Skin epidermis (tissue), 12 donors: Measurements from ENCODE around the gene ST14.

ENCODE experiments used
- H3K27ac ChIP-seq, 21 experiments: fragments of 200-600 bp; sonication (generic) in 11 of 21; one replicate each; pipeline ENCODE4 v1.5.0; 2020; ENCODE audit warnings: mild to moderate bottlenecking in 3 of 21, inconsistent platforms in 2 of 21, moderate library complexity in 2 of 21
- H3K4me3 ChIP-seq, 7 experiments: fragments of 200-600 bp; sonication (generic) in 2 of 7; one replicate each; pipeline ENCODE4 v1.5.0; 2020; ENCODE audit warnings: inconsistent platforms in 2 of 7, mild to moderate bottlenecking in 2 of 7, moderate library complexity in 1 of 7

ST14 gene

DNA sequence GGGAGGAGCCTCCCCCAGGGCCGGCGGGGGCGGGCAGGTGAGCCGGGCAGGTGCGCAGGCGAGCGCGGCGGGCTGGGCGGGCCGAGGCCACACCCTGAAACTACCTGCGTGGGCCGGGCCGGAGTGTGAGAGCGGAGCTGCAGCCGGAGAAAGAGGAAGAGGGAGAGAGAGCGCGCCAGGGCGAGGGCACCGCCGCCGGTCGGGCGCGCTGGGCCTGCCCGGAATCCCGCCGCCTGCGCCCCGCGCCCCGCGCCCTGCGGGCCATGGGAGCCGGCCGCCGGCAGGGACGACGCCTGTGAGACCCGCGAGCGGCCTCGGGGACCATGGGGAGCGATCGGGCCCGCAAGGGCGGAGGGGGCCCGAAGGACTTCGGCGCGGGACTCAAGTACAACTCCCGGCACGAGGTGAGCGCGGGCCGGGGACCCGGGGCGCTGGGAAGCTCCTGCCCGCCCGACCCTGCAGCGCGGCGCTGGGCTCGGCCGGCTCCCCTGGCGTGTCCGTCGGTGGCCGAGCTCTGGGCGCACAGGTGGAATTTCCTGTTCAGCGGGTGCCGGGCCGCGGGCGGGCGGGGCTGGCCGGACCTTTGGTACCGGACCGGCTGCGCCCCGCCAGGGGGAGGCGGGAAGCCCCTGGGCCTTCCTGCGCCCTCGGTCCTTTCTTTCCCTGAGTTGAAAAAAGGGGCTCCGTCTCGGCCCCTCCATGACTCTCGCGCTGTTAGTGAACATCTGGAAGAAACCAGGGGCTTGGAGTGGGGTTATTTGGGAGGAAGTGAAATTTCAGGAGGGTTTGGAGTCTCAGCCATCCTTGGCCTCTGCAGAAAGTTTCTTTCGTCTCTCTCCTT, at the start of gene ST14:
ST14 (plus strand) TSS at position 126 of the 841 bp plus-strand sequence; CDS start at position 324, 198 bp downstream.
- peak within 1 kb of the TSS; percentile 73 to 94 (median 87) for H3K27ac ChIP-seq

DNA sequence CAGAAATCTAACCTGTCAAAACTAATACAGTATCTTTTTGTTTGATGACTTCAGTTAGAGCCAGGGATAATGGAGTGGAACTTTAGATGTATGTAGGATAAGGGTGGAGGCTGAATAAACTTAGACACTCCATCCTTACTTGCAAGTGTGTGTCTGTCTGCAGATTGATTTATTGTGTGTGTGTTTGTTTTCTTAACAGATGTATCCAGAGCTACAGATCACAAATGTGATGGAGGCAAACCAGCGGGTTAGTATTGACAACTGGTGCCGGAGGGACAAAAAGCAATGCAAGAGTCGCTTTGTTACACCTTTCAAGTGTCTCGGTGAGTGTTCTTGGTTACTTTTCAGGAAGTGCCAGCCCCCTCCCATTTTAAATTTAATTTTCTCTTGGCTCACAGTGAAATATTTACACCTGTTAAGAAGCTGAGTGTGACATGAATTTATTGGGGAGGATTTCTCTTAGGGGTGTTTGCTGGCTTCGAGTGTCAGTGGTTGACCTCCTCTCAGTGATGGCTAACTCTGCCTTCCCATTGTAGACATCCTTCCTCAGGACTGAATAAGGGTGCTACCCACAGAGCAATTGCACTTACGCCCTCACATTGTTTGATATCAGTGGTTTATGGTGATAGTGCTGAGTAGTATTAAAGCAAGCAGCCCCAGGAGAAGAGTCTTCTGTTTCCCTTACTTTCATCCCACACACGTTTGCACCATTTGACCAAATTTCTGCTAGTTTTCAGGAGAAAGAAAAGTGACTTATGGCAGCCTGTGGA, 49.1 kb upstream of the ST14 start:
- H3K4me3 ChIP-seq, result no peak overlapping the region
- H3K27ac ChIP-seq, result no peak overlapping the region

More for the DNA sequence above, at the start of gene ST14:
- peak within 1 kb of the TSS; percentile 38 to 71 (median 50) for H3K4me3 ChIP-seq

DNA sequence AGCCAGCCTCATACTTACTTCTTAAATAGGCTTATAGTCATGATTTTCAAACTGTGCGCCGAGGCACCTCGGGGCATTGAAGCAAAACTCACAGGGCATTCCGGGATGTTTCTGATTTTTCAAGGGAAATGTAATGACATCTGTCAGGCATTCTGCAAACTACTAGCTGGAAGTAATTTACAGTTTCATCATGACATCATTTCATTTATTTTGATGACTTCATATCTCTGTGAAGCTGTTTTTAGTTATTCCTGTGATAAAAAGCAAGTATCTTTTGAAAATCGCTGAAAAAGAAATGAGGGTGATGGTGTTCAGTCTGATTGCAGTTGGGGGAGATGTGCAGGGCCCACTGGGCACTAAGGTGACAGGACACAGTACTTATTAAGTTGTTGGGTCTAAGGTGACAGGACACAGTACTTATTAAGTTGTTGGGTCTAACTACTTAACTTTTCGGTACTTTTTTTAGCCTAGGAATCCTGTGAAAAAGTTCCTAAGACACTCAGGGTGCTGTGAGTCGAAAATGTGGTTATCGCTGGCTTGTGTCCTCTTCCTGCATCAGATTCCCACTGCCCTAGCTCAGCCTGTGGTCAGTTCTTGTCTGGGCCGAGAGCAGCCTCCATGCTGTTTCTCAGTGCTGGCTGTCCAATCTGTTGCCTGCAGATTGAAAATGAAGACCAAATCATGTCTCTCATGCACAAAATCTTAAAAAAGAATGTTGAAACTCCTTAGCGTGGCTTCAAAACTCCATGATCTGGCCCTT, 47.3 kb upstream of the ST14 start:
- Histone ChIP-seq H3K27ac (no peak overlapping the region), H3K4me3 (no peak overlapping the region)

DNA sequence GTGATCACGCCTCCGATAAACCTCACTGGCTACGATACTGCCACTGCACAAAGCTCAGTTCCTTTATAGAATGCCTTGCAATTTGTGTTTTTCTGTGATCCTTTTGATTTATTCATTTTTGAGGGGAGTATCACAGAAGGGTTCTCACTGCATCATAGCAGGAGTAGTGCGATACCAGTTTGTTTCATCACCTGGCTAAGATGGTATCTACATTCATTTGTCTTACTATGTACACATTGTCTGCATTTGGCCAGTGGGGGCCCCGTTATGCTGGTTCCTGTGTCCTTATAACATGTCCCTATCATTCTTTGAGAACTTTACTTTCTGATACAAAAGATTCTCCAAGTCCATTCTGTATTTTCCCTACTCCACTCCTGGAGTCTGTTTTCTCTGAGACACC, 45.3 kb upstream of the ST14 start:
- H3K4me3 ChIP-seq, result no peak overlapping the region
- no peak overlapping the region for H3K27ac ChIP-seq

DNA sequence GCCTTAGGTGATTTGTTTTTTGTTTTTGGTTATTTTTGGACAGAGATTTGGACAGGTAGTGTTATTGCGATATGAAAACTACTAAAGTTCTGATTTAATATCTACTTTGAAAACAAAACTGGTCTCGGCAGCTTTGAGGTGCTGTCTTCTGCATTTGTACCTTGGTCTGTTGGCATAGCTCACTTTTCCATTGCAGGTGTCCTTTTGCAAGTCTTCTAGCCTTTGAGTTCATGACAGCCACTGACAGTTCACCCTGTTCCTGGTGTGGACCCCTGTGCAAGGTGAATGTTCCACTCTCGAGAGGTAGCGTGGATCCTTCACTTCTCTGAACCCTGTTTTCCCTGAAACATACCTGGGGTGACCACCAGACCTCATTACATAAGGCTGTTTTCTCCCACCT, 44.9 kb upstream of the ST14 start:
- Histone ChIP-seq H3K27ac (no peak overlapping the region), H3K4me3 (no peak overlapping the region)

DNA sequence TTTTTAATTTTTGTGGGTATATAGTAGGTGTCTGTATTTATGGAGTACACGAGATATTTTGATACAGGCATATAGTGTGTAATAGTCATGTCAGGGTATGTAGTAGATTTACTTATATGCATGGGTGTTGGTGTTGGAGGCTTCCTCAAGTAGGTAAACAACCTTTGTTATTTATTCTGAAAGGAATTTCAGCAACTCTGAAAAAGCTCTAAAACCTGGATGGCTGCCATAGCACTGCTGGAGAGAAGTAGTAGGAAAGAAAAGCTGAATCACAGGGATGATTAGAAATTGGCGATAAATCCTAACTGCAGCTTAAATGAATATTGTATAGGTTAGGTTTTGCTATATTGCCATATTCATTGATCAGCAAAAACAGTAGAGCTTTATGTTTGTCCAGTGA, 44.4 kb upstream of the ST14 start:
- H3K27ac ChIP-seq, result no peak overlapping the region
- H3K4me3 ChIP-seq, result no peak overlapping the region

DNA sequence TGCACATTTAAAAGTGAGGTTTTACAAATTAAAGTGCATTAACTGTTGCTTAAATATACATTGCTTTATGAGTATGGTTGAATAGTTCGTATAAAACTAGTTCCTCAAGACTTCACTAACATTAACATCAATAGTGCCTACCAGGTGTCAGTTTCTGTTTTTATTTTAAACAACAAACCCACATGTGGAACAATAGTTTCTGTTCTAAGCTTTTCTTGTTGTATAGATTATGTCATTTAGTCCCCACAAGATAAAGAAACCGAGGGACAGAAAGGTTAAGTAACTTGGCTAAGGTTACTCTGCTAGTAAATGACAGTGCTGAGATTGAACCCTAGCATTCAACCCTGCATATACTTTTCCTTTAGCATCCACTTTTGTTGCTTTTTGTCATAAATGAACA, 41.4 kb upstream of the ST14 start:
- Histone ChIP-seq H3K4me3 (no peak overlapping the region), H3K27ac (no peak overlapping the region)

DNA sequence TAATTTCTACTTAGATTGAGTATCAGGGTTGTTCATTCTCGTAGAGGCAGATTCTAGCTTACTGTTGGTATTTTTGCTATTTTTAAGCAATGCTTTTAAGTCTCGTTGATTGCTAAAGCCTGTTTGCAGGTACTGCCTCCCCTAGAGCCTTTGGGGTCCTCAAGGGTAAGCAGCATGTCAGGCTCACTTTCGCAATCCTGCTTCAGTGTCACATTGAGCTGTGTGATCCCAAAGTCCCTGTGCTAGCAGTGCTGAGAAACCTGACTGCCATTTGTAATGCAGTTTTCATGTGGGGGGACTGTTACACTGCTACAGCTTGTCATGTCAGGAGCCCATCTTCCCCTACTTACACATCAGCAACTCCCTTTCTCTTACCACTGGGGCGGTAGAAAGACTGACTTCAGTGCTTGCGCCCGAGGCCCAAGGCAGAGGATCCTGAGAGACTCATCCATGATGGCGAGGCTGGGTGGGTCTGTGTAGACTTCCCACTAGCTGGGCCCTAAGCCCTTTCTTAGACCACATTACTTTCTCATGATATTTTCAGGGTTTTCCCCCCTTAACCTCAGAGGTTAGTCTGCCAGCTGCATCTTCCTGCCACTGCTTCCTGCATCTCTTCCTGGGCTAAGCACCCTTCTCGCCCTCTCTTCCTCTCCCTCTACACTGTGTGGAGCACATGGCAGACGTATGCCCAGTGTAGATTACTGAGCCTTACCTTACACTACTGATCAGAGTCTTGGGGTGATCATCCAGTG, 40.8 kb upstream of the ST14 start:
- H3K4me3 ChIP-seq, result no peak overlapping the region
- H3K27ac ChIP-seq, result no peak overlapping the region

DNA sequence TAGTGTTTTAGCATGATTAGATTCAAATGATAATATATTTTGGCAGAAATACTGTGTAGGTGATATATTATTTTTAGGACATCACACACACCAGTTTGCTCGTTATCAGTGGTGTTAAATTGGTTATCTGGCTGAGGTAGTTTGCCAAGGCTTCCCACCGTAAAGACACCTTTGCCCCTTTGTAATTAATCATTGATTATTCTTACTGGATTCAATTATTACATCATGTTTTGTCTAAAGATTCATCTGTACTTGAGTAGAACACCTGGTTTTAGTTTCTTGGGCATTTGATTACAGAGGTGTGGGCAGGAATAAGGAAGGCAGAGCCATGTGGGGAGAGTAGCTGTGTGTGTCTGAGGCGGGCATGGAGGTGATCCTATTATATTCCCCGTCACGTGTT, 39.5 kb upstream of the ST14 start:
- Histone ChIP-seq H3K27ac (no peak overlapping the region), H3K4me3 (no peak overlapping the region)

DNA sequence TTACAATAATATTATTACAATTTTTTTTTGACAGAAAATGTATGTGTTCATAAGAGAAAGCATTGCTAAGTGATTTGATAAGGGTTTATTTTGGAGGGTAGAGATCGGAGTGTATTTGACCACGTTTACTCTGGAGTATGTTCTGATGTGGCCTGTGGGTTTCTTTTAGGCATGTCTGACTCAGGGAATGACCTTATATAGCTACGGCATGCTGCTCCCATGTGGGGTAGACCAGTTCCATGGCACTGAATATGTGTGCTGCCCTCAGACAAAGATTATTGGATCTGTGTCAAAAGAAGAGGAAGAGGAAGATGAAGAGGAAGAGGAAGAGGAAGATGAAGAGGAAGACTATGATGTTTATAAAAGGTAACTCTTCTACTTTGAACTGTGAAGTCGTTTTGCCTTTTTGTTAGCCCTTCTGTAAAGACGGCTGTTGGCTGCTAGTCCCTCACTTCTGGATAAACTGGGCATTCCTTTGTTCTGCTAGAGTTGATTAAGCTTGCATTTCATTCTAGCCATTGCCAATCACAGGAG, 38.1 kb upstream of the ST14 start:
- Histone ChIP-seq H3K27ac (peak overlapping the region in 1 of 21 experiments; percentile 19), H3K4me3 (no peak overlapping the region)

DNA sequence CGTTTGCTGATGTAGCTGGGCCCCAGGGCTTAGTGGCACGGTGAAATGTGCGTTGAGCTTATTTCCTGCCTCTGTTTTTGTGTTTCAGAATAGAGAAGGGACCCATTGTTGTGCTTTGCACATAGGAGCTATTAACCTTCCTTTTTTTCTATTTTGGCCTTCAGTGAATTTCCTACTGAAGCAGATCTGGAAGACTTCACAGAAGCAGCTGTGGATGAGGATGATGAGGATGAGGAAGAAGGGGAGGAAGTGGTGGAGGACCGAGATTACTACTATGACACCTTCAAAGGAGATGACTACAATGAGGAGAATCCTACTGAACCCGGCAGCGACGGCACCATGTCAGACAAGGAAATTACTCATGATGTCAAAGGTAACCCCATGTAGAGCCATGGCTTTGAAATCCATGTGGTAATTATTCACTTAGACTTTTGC, 37.4 kb upstream of the ST14 start:
- Histone ChIP-seq H3K27ac (no peak overlapping the region), H3K4me3 (no peak overlapping the region)

DNA sequence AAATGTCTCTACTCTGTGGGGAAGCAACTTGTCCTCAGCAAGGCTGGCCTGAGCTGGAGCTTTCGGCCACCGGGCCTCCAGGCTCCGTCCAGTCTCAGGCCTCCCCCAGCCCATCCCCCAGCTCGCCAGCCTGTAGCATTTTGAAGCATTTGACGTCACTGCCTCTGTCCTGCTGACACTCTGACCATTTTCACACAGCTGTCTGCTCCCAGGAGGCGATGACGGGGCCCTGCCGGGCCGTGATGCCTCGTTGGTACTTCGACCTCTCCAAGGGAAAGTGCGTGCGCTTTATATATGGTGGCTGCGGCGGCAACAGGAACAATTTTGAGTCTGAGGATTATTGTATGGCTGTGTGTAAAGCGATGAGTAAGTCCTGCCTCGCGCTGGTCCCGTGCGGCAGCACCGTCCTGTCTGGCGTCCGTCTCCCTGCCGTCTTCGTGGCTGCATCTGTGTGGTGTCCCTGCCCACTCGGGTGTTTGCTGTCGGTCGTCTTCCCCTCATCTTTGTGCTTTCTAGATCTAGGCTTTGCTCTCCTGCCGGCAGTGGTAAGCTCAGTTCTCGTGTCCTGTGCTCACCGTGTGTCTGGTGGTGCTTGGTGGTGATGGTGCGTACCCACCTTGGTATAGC, 36.1 kb upstream of the ST14 start:
- peak overlapping the region in 10 of 21 experiments; percentile 9 to 64 (median 34) for H3K27ac ChIP-seq
- H3K4me3 ChIP-seq, result no peak overlapping the region

DNA sequence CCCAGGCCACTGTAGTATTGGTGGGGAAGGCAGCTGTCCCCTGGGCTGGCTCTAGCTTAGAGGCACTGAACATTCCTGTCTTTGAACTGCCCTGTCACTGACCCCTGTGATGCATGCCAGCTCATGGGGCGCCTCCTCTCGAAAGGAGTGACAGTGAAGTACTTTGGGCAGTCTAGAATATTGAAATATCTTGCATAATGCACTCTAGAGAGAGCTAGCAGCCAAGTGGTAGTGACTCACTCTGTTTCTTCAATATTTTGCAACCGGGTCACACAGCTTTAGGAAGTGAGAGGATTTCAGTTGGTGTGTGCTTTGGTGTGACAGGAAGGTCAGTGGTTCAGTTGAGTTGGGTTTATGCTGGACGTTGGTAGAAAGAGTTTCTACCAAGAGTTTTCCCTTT, 35.5 kb upstream of the ST14 start:
- peak overlapping the region in 11 of 21 experiments; percentile 2 to 64 (median 30) for H3K27ac ChIP-seq

DNA sequence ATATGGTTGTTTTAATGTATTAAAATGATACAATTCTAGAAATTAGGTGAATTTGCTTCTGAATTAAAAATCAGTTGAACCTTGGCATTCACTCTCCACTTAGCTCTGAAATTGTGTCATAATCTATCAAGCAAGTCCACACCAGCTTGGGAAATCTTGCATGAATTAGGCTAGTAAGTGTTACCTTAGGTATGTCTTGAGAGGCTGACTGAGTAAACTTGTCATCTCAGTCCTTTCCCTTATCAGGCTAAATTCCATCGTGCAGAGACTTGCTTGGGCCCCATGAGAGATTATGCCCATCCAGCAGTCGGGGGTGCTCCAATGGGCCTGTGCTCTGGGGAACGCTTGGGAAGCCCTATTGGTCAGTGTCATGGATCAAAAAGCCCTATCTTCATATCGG, 33.9 kb upstream of the ST14 start:
- Histone ChIP-seq H3K4me3 (no peak overlapping the region), H3K27ac (no peak overlapping the region)

More for the DNA sequence above, 35.5 kb upstream of the ST14 start:
- no peak overlapping the region for H3K4me3 ChIP-seq

DNA sequence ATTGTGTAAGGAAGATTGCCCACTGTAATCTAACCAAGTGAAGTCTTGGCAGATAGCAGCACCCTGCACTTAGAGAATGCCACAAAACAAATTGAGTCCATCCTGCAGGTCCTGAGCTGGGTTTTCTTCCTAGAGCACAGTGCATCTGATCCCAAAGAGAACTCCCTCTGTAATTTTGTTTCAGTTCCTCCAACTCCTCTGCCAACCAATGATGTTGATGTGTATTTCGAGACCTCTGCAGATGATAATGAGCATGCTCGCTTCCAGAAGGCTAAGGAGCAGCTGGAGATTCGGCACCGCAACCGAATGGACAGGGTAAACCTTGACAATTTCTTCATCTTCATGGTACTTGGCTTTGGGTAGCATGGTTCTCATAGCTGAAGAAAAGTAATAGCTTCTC, 33.1 kb upstream of the ST14 start:
- no peak overlapping the region for H3K27ac ChIP-seq
- no peak overlapping the region for H3K4me3 ChIP-seq

DNA sequence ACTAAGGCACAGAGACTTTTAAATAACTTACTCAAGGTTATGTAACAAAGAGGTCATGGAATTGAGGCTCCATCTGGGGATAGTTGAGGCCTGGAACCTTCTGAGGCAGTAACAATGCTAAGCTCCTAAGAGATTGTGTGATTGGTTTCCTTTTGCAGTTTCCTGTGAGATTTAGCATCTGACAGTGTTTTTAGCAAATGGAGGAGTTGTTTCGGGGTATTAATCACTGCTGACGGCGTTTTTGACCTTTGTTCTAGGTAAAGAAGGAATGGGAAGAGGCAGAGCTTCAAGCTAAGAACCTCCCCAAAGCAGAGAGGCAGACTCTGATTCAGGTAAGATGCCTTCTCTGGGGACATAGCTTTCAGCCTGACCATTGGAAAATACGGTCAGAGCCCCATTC, 32.1 kb upstream of the ST14 start:
- no peak overlapping the region for H3K4me3 ChIP-seq
- H3K27ac ChIP-seq, result no peak overlapping the region

DNA sequence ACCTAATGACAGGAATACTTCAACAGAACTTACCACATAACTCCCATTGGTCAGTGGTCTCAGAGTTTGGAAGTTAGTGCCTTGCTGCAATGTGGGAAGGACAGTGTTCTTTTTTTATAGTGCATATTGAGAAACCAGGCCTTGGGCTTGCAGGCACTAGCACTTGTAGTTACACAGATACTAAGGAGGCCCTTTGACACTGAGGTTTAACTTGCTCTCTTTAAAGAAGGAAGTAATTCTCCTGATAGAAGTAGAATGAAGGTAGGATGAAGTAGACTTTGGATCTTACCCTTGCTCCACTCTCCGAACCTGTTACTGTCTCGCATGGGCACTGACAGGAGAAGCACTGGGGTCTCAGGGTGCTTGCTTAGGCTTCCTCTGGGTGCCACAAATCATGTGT, 31.0 kb upstream of the ST14 start:
- Histone ChIP-seq H3K27ac (no peak overlapping the region), H3K4me3 (no peak overlapping the region)

DNA sequence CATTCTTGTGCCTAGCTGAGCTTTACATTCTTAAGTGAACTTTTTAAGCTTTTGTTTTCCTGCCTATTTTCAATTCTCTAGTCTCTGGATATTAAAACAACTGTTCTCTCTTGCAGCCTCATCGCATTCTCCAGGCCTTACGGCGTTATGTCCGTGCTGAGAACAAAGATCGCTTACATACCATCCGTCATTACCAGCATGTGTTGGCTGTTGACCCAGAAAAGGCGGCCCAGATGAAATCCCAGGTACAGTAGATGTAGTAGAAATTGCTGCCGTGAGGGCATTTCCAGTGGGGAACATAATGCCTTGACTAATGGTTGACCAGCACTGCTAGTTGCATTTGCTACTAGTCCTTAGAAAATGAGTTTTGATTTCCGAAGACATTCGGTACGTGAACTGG, 29.7 kb upstream of the ST14 start:
- Histone ChIP-seq H3K27ac (no peak overlapping the region), H3K4me3 (no peak overlapping the region)
